ENCODE results near the gene APEX2. TPM values are rescaled to one million over a fixed set of nuclear protein-coding genes. Genes with fewer than 3 reads are reported as not detected.
"Not testable (repeated sequence)": the region's sequence is repeated elsewhere in the genome, so short reads cannot be mapped to it uniquely, and the experiment has no call there.

The APEX2 gene
- total RNA-seq, 2 experiments from 2014 or later: 6.4 to 7.2 TPM

DNA sequence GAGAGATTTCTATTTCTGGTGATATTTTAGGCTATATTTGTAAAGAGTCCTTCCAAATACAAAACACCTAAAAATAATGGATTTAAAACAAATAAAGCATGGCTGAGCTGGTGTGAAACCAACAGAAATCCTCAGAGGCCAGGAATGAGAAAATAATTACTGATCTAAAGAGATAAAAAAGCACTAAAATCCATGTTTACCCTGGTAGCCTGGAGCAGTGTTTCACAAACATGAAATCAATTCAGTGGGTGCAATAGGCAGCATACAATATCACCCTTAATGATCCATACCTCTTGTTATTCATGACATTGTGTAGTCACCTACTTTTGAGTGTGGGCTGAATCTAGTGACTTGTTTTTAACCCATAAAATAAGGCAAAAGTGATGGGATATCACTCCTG, 20.7 kb upstream of the APEX2 start:
- Histone ChIP-seq H3K27ac (ENCODE audit: low read depth in 1 of 2, low read length in 2 of 2) (no peak overlapping the region), H3K36me3 (ENCODE audit: insufficient read depth, low read length) (no peaks in the 10 kb centered on the region), H3K4me3 (ENCODE audit: low read length) (no peak overlapping the region), H3K4me1 (ENCODE audit: insufficient read depth, low read length) (no peaks in the 10 kb centered on the region), H3K9me3 (ENCODE audit: control insufficient read depth in 1 of 2, insufficient read depth in 1 of 2, low read length in 2 of 2) (no peaks in the 10 kb centered on the region), H3K27me3 (ENCODE audit: control insufficient read depth in 1 of 2, insufficient read depth in 2 of 2, low read length in 2 of 2) (no peaks in the 10 kb centered on the region)
- DNase-seq (no peak), ATAC-seq (ENCODE audit: poor library complexity) (no peak)
- Mint-ChIP-seq H3K4me3 (no peak overlapping the region), H3K4me1 (ENCODE audit: low read depth) (no peaks in the 10 kb centered on the region), H3K9me3 (no peaks in the 10 kb centered on the region), H3K27me3 (no peaks in the 10 kb centered on the region), H3K36me3 (ENCODE audit: low read depth) (no peaks in the 10 kb centered on the region), H3K27ac (no peak overlapping the region)
- ChIA-PET POLR2A (no interaction called here), CTCF (no interaction called here)
- intact Hi-C loops (cut with DNase I, micrococcal nuclease): no loop called here
- TF ChIP-seq, protein P1, sequence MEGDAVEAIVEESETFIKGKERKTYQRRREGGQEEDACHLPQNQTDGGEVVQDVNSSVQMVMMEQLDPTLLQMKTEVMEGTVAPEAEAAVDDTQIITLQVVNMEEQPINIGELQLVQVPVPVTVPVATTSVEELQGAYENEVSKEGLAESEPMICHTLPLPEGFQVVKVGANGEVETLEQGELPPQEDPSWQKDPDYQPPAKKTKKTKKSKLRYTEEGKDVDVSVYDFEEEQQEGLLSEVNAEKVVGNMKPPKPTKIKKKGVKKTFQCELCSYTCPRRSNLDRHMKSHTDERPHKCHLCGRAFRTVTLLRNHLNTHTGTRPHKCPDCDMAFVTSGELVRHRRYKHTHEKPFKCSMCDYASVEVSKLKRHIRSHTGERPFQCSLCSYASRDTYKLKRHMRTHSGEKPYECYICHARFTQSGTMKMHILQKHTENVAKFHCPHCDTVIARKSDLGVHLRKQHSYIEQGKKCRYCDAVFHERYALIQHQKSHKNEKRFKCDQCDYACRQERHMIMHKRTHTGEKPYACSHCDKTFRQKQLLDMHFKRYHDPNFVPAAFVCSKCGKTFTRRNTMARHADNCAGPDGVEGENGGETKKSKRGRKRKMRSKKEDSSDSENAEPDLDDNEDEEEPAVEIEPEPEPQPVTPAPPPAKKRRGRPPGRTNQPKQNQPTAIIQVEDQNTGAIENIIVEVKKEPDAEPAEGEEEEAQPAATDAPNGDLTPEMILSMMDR (IDR thresholded peaks at IDR 0.05): no peak

DNA sequence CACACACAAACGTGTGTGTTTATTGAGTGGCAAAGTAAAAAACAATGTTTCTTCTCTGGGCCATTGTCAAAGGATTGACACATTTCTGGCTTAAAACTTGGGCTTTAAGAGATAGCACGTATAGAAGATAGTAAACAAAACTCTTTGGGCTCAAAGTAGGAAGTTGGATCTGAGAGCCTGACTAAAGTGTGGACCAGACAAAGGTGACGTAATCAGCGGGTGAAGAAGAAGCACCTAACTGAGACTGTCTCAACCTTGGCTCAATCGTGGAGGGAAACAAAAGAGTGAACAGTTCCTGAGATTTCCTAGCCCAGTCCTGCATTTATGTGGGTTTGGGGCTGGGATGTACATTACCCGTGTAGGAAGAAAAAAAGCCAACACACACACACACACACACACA, 19.8 kb upstream of the APEX2 start:
- Mint-ChIP-seq H3K27ac (no peak overlapping the region), H3K4me3 (no peak overlapping the region), H3K36me3 (ENCODE audit: low read depth) (no peaks in the 10 kb centered on the region), H3K27me3 (no peaks in the 10 kb centered on the region), H3K4me1 (ENCODE audit: low read depth) (no peaks in the 10 kb centered on the region), H3K9me3 (no peaks in the 10 kb centered on the region)
- Histone ChIP-seq H3K4me3 (ENCODE audit: low read length) (no peak overlapping the region), H3K9me3 (ENCODE audit: control insufficient read depth in 1 of 2, insufficient read depth in 1 of 2, low read length in 2 of 2) (no peaks in the 10 kb centered on the region), H3K27me3 (ENCODE audit: control insufficient read depth in 1 of 2, insufficient read depth in 2 of 2, low read length in 2 of 2) (no peaks in the 10 kb centered on the region), H3K4me1 (ENCODE audit: insufficient read depth, low read length) (no peaks in the 10 kb centered on the region), H3K36me3 (ENCODE audit: insufficient read depth, low read length) (no peaks in the 10 kb centered on the region), H3K27ac (ENCODE audit: low read depth in 1 of 2, low read length in 2 of 2) (no peak overlapping the region)
- ChIA-PET POLR2A (no interaction called here), CTCF (interaction anchor here (0.6 kb wide), 1 partner anchor 89 kb away, joined by 3 read pairs; no protein-coding TSS in a partner anchor)
- TF ChIP-seq, protein P1 (IDR thresholded peaks at IDR 0.05): no peak
- ATAC-seq (ENCODE audit: poor library complexity) (no peak), DNase-seq (no peak)
- intact Hi-C loops (cut with DNase I, micrococcal nuclease): no loop called here

DNA sequence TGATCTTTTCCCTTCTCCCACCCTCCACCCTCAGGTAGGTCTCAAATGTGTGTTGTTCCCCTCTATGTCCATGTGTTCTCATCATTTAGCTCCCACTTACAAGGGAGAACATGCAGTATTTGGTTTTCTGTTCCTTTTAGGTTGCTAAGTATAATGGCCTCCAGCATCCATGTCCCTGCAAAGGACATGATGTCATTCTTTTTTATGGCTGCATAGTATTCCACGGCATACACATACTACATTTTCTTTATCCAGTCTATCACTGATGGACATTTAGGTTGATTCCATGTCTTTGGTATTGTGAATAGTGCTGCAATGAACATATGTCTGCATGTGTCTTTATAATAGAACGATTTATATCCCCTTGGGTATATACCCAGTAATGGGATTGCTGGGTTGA, 16.9 kb upstream of the APEX2 start:
- H3K27ac Mint-ChIP-seq; H3K36me3 Mint-ChIP-seq (ENCODE audit: low read depth); ATAC-seq (ENCODE audit: poor library complexity); H3K4me3 ChIP-seq (ENCODE audit: low read length); POLR2A ChIA-PET; H3K27ac ChIP-seq (ENCODE audit: low read depth in 1 of 2, low read length in 2 of 2); H3K9me3 Mint-ChIP-seq; DNase-seq; intact Hi-C loops (cut with DNase I, micrococcal nuclease); H3K9me3 ChIP-seq (ENCODE audit: control insufficient read depth in 1 of 2, insufficient read depth in 1 of 2, low read length in 2 of 2); H3K27me3 Mint-ChIP-seq; H3K36me3 ChIP-seq (ENCODE audit: insufficient read depth, low read length); H3K27me3 ChIP-seq (ENCODE audit: control insufficient read depth in 1 of 2, insufficient read depth in 2 of 2, low read length in 2 of 2); H3K4me3 Mint-ChIP-seq; H3K4me1 ChIP-seq (ENCODE audit: insufficient read depth, low read length); CTCF ChIA-PET; H3K4me1 Mint-ChIP-seq (ENCODE audit: low read depth): not testable (repeated sequence)

DNA sequence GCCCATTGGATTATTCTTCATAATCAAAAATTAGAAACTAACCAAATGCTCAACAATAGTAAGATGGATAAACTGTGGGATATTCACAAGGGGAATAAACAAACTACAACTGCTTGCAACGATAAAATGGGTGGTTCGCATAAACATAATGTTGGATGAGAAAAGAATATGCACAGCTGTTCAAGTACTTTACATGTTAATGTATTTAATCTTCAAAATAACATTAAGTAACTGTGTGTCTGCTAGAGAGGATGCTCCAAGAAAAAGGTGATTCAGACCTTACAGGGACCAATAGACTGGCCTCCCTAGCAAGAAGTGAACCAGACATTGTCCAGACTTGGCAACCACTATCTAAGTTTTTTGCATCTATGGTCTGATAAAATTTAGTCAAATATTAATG, 8.5 kb upstream of the APEX2 start:
- intact Hi-C loops (cut with DNase I, micrococcal nuclease): loop anchor here in 1 of 2 experiments (10.0 kb wide), 2 partner anchors 457 to 547 kb away; partner anchors contain the start of genes GNL3L and TSR2
- no peaks in the 10 kb centered on the region for H3K27me3 Mint-ChIP-seq
- Histone ChIP-seq H3K9me3 (ENCODE audit: control insufficient read depth in 1 of 2, insufficient read depth in 1 of 2, low read length in 2 of 2) (no peaks in the 10 kb centered on the region), H3K27me3 (ENCODE audit: control insufficient read depth in 1 of 2, insufficient read depth in 2 of 2, low read length in 2 of 2) (no peaks in the 10 kb centered on the region), H3K4me3 (ENCODE audit: low read length) (no peak overlapping the region), H3K4me1 (ENCODE audit: insufficient read depth, low read length) (no peaks in the 10 kb centered on the region), H3K27ac (ENCODE audit: low read depth in 1 of 2, low read length in 2 of 2) (no peak overlapping the region), H3K36me3 (ENCODE audit: insufficient read depth, low read length) (no peaks in the 10 kb centered on the region)
- no peak overlapping the region for H3K27ac Mint-ChIP-seq
- ChIA-PET CTCF (no interaction called here), POLR2A (no interaction called here)
- ATAC-seq (ENCODE audit: poor library complexity): no peak
- no peaks in the 10 kb centered on the region for H3K4me1 Mint-ChIP-seq (ENCODE audit: low read depth)
- no peak overlapping the region for H3K4me3 Mint-ChIP-seq
- no peaks in the 10 kb centered on the region for H3K36me3 Mint-ChIP-seq (ENCODE audit: low read depth)
- no peaks in the 10 kb centered on the region for H3K9me3 Mint-ChIP-seq
- TF ChIP-seq, protein P1 (IDR thresholded peaks at IDR 0.05): no peak
- no peak for DNase-seq

Measured in CD4-positive, alpha-beta T cell (primary cell).